ENCODE results near the gene FGF6. TPM values are rescaled to one million over a fixed set of nuclear protein-coding genes. Genes with fewer than 3 reads are reported as not detected.

FGF6 gene
- polyA plus RNA-seq, 1 of the 3 experiments (the other 2 are of a cell fraction): not detected

DNA sequence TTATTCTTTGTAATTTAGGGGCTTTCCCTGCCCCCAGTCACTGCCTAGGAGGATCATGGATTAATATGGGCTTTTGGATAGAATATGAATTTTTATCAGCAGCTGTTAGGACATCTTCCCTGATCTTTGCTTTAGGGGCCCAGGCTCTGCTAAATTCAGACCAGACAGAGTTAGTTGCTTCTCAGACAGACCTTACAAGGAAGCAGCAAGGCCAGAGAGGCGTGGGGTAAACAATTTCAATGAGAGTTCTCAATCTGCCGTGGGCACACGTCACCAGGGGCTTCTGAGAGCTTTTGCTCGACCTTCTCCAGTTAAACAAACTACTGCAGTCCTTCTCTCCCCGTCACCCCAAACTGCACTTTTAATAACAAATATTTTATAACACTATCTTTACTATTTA lies 27.7 kb downstream of the FGF6 start:
- H3K9me3 ChIP-seq: no peaks in the 10 kb centered on the region
- 16% methylated on average over 5 of the region's 5 CpGs for WGBS (ENCODE audit: low lambda C conversion rate)
- H3K4me1 ChIP-seq (ENCODE audit: control insufficient read depth in 1 of 2, insufficient read depth in 2 of 2, low read depth in 1 of 2, low read length in 1 of 2): peaks cover 0 to 31% of the 10 kb centered on the region in 2 experiments; a peak in 2 of 4 replicates
- no peak overlapping the region for H3K4me2 ChIP-seq
- H3K79me2 ChIP-seq (ENCODE audit: insufficient read depth): no peaks in the 10 kb centered on the region
- ChIA-PET POLR2A (interaction anchor here (0.7 kb wide), 2 partner anchors 23 to 97 kb away, joined by 3 to 4 read pairs; partner anchors contain the start of gene TIGAR), CTCF (interaction anchor here (1.0 to 1.6 kb wide), 4 partner anchors 9 to 117 kb away, joined by 3 to 10 read pairs (median 3); no protein-coding TSS in a partner anchor)
- no peak overlapping the region for H3K9ac ChIP-seq
- H4K20me1 ChIP-seq (ENCODE audit: insufficient read depth): no peaks in the 10 kb centered on the region
- H3K36me3 ChIP-seq (replicated peaks in 1 of 2; ENCODE audit: control insufficient read depth in 1 of 2, insufficient read depth in 2 of 2, low read length in 1 of 2): no peaks in the 10 kb centered on the region
- H2AFZ ChIP-seq (ENCODE audit: low read depth): no peak overlapping the region
- H3K27me3 ChIP-seq (ENCODE audit: insufficient read depth): peaks cover 39% of the 10 kb centered on the region; the same call in 1 of the 2 replicates
- no peaks in the 10 kb centered on the region for H3F3A ChIP-seq (replicated peaks; ENCODE audit: insufficient read depth)
- DNase-seq: no peak
- H3K4me3 ChIP-seq (ENCODE audit: low read depth in 2 of 2, low read length in 1 of 2): no peak overlapping the region
- TF ChIP-seq SMC3 (IDR thresholded peaks at IDR 0.05; ENCODE audit: low read depth, low read length) (no peak), MXI1 (IDR thresholded peaks at IDR 0.05; ENCODE audit: low read depth, low read length) (no peak), POLR2AphosphoS5 (IDR thresholded peaks at IDR 0.05; ENCODE audit: low read depth, low read length) (no peak), RCOR1 (IDR thresholded peaks at IDR 0.05; ENCODE audit: low read length) (no peak), RAD21 (IDR thresholded peaks at IDR 0.05; ENCODE audit: low read length) (no peak), RFX5 (IDR thresholded peaks at IDR 0.05; ENCODE audit: low read length) (no peak), IRF3 (IDR thresholded peaks at IDR 0.05; ENCODE audit: low read depth, low read length) (no peak), TAF1 (IDR thresholded peaks at IDR 0.05; ENCODE audit: borderline replicate concordance, low read depth, low read length) (no peak), EP300 (IDR thresholded peaks at IDR 0.05; ENCODE audit: borderline replicate concordance in 1 of 2, low read depth in 1 of 2, low read length in 1 of 2) (no peak), NFIC (IDR thresholded peaks at IDR 0.05; ENCODE audit: borderline replicate concordance) (no peak)
- TF ChIP-seq, protein P1, sequence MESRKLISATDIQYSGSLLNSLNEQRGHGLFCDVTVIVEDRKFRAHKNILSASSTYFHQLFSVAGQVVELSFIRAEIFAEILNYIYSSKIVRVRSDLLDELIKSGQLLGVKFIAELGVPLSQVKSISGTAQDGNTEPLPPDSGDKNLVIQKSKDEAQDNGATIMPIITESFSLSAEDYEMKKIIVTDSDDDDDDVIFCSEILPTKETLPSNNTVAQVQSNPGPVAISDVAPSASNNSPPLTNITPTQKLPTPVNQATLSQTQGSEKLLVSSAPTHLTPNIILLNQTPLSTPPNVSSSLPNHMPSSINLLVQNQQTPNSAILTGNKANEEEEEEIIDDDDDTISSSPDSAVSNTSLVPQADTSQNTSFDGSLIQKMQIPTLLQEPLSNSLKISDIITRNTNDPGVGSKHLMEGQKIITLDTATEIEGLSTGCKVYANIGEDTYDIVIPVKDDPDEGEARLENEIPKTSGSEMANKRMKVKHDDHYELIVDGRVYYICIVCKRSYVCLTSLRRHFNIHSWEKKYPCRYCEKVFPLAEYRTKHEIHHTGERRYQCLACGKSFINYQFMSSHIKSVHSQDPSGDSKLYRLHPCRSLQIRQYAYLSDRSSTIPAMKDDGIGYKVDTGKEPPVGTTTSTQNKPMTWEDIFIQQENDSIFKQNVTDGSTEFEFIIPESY (IDR thresholded peaks at IDR 0.05; ENCODE audit: borderline replicate concordance, low read depth): no peak
- H3K9me2 ChIP-seq: no peaks in the 10 kb centered on the region
- peak overlapping the region in 1 of 2 experiments; percentile 67; a peak in 2 of 4 replicates for H3K27ac ChIP-seq (ENCODE audit: low read depth in 2 of 2, low read length in 1 of 2)

- Histone ChIP-seq H3K4me2 (no peak overlapping the region), H3K4me3 (ENCODE audit: low read depth in 2 of 2, low read length in 1 of 2) (no peak overlapping the region), H2AFZ (ENCODE audit: low read depth) (no peak overlapping the region), H3K4me1 (ENCODE audit: control insufficient read depth in 1 of 2, insufficient read depth in 2 of 2, low read depth in 1 of 2, low read length in 1 of 2) (peaks cover 0 to 33% of the 10 kb centered on the region in 2 experiments; a peak in 2 of 4 replicates), H3K9me2 (no peaks in the 10 kb centered on the region), H3K27me3 (ENCODE audit: insufficient read depth) (peaks cover 41% of the 10 kb centered on the region; the same call in 1 of the 2 replicates), H3K9me3 (no peaks in the 10 kb centered on the region), H4K20me1 (ENCODE audit: insufficient read depth) (no peaks in the 10 kb centered on the region), H3K79me2 (ENCODE audit: insufficient read depth) (no peaks in the 10 kb centered on the region), H3K27ac (ENCODE audit: low read depth in 2 of 2, low read length in 1 of 2) (peak overlapping the region in 1 of 2 experiments; percentile 67; a peak in 2 of 4 replicates), H3K36me3 (replicated peaks in 1 of 2; ENCODE audit: control insufficient read depth in 1 of 2, insufficient read depth in 2 of 2, low read length in 1 of 2) (no peaks in the 10 kb centered on the region), H3F3A (replicated peaks; ENCODE audit: insufficient read depth) (no peaks in the 10 kb centered on the region), H3K9ac (no peak overlapping the region)
- ChIA-PET POLR2A (interaction anchor here (0.7 kb wide), 2 partner anchors 23 to 96 kb away, joined by 3 to 4 read pairs; partner anchors contain the start of gene TIGAR), CTCF (interaction anchor here (1.1 to 1.6 kb wide), 3 partner anchors 9 to 118 kb away, joined by 3 to 10 read pairs (median 3); no protein-coding TSS in a partner anchor)
- WGBS (ENCODE audit: low lambda C conversion rate): 54% methylated on average over 4 of the region's 6 CpGs
- peak; percentile 30 for DNase-seq
- no peak for TF ChIP-seq FOXM1 (IDR thresholded peaks at IDR 0.05; ENCODE audit: low read depth)
- TF ChIP-seq GATA2 (CRISPR knock-in tag; IDR thresholded peaks at IDR 0.05): no peak
- TF ChIP-seq ELF1 (IDR thresholded peaks at IDR 0.05): no peak
- TF ChIP-seq TEAD4 (IDR thresholded peaks at IDR 0.05; ENCODE audit: borderline replicate concordance, insufficient read depth): no peak
- TF ChIP-seq CTCF (IDR thresholded peaks at IDR 0.05): no peak
- TF ChIP-seq, protein P2, sequence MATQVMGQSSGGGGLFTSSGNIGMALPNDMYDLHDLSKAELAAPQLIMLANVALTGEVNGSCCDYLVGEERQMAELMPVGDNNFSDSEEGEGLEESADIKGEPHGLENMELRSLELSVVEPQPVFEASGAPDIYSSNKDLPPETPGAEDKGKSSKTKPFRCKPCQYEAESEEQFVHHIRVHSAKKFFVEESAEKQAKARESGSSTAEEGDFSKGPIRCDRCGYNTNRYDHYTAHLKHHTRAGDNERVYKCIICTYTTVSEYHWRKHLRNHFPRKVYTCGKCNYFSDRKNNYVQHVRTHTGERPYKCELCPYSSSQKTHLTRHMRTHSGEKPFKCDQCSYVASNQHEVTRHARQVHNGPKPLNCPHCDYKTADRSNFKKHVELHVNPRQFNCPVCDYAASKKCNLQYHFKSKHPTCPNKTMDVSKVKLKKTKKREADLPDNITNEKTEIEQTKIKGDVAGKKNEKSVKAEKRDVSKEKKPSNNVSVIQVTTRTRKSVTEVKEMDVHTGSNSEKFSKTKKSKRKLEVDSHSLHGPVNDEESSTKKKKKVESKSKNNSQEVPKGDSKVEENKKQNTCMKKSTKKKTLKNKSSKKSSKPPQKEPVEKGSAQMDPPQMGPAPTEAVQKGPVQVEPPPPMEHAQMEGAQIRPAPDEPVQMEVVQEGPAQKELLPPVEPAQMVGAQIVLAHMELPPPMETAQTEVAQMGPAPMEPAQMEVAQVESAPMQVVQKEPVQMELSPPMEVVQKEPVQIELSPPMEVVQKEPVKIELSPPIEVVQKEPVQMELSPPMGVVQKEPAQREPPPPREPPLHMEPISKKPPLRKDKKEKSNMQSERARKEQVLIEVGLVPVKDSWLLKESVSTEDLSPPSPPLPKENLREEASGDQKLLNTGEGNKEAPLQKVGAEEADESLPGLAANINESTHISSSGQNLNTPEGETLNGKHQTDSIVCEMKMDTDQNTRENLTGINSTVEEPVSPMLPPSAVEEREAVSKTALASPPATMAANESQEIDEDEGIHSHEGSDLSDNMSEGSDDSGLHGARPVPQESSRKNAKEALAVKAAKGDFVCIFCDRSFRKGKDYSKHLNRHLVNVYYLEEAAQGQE (IDR thresholded peaks at IDR 0.05; ENCODE audit: low read depth, low read length): no peak
- TF ChIP-seq FOXJ3 (CRISPR knock-in tag; IDR thresholded peaks at IDR 0.05): no peak
- TF ChIP-seq EZH2phosphoT487 (IDR thresholded peaks at IDR 0.05; ENCODE audit: borderline replicate concordance, low read depth): no peak
These were observed 28.2 kb downstream of the FGF6 start for GRCh38 chr12:4417455-4417854.
